A673 (cell line): ENCODE data around the gene C3orf18. TPM values are rescaled to one million over a fixed set of nuclear protein-coding genes. Genes with fewer than 3 reads are reported as not detected.

Source experiments
- BruUV-seq: library from RNA; stranded (reverse); fragments of 400-500 nt; replicated peaks from 2 replicates; lab custom pipeline; 2021; lab: Mats Ljungman, UMichigan
- CTCF ChIA-PET: fragments of 300-600 bp; sonication (Branson Sonifier 250); formaldehyde crosslinking; loops from one replicate; lab custom pipeline; 2022; ENCODE audit warnings: antibody characterized with exemption; lab: Charles Lee
- POLR2A ChIA-PET: fragments of 300-600 bp; sonication (Branson Sonifier 250); formaldehyde crosslinking; loops from one replicate; lab custom pipeline; 2022; ENCODE audit warnings: antibody characterized with exemption; ENCODE audit not compliant: low non-redundant PET; lab: Charles Lee
- DNase-seq: peaks from one replicate; pipeline ENCODE4 v3.0.0-alpha.2; 2015; ENCODE audit warnings: low spot score
- H3K27ac ChIP-seq: fragments of 200-600 bp; sonication (generic); 2 replicates; pipeline ENCODE4 v1.5.1; 2016; ENCODE audit warnings: mixed run types, low read depth, mild to moderate bottlenecking, mixed read lengths, antibody characterized with exemption, low read length; ENCODE audit not compliant: poor library complexity, severe bottlenecking
- H3K27me3 ChIP-seq: fragments of 200-600 bp; sonication (generic); replicated peaks from 2 replicates; pipeline ENCODE4 v1.6.1; 2017; ENCODE audit warnings: mixed run types, low read depth, mild to moderate bottlenecking, mixed read lengths, antibody characterized with exemption, low read length; ENCODE audit not compliant: insufficient read depth, poor library complexity
- H3K36me3 ChIP-seq: fragments of 200-600 bp; sonication (generic); 2 replicates; pipeline ENCODE4 v1.6.1; 2016; ENCODE audit warnings: mixed run types, mild to moderate bottlenecking, mixed read lengths, antibody characterized with exemption, low read length; ENCODE audit not compliant: insufficient read depth, poor library complexity, severe bottlenecking
- H3K4me1 ChIP-seq: fragments of 200-600 bp; sonication (generic); 2 replicates; pipeline ENCODE4 v1.6.1; 2017; ENCODE audit warnings: mixed run types, mild to moderate bottlenecking, mixed read lengths, antibody characterized with exemption, low read length; ENCODE audit not compliant: insufficient read depth, poor library complexity, severe bottlenecking
- H3K4me3 ChIP-seq: fragments of 200-600 bp; sonication (generic); 2 replicates; pipeline ENCODE4 v1.5.1; 2016; ENCODE audit warnings: low read depth, mixed run types, mild to moderate bottlenecking, mixed read lengths, low read length; ENCODE audit not compliant: poor library complexity, severe bottlenecking
- H3K9me3 ChIP-seq: fragments of 200-600 bp; sonication (generic); 2 replicates; pipeline ENCODE4 v1.6.1; 2016; ENCODE audit warnings: mixed run types, low read depth, mild to moderate bottlenecking, mixed read lengths, antibody characterized with exemption, low read length; ENCODE audit not compliant: poor library complexity, severe bottlenecking
- CTCF ChIP-seq: fragments of 300-800, 200-600 bp; sonication (generic); conservative IDR thresholded peaks from 2 replicates; pipeline ENCODE4 v1.5.1; 2017; ENCODE audit warnings: low read depth, mild to moderate bottlenecking, antibody characterized with exemption, low read length, moderate library complexity, mixed read lengths
- EZH2 ChIP-seq: fragments of 200-600 bp; sonication (generic); IDR thresholded peaks from 2 replicates; pipeline ENCODE4 v1.6.1; 2017; ENCODE audit warnings: borderline replicate concordance, low read depth, mild to moderate bottlenecking, mixed read lengths, antibody characterized with exemption, low read length; ENCODE audit not compliant: poor library complexity, severe bottlenecking
- intact Hi-C: fragments of 100-400 bp; cut with micrococcal nuclease; formaldehyde crosslinking; loops from one replicate; pipeline ENCODE4 v1.10.0; 2022; ENCODE audit not compliant: unreplicated experiment
- total RNA-seq: library from RNA; stranded (reverse); gene quantifications from 2 replicates; pipeline ENCODE4 v1.2.3, GENCODE V29; 2021

C3orf18 gene
- total RNA-seq, 1 experiment from 2014 or later: 1.5 TPM

- Histone ChIP-seq H3K27me3 (no peaks in the 10 kb centered on the region), H3K4me3 (no peak overlapping the region), H3K4me1 (no peaks in the 10 kb centered on the region), H3K36me3 (no peaks in the 10 kb centered on the region), H3K27ac (no peak overlapping the region), H3K9me3 (no peaks in the 10 kb centered on the region)
- DNase-seq: no peak
- intact Hi-C loops: no loop called here
- ChIA-PET POLR2A (no interaction called here), CTCF (no interaction called here)
- no peak for TF ChIP-seq CTCF
- no peak for TF ChIP-seq EZH2
- BruUV-seq: no TSS peak
Measured at GRCh38 chr3:50510325-50510724, 57.2 kb downstream of the C3orf18 start.

- ChIA-PET CTCF (no interaction called here), POLR2A (no interaction called here)
- Histone ChIP-seq H3K4me1 (no peaks in the 10 kb centered on the region), H3K27ac (no peak overlapping the region), H3K27me3 (no peaks in the 10 kb centered on the region), H3K4me3 (no peak overlapping the region), H3K9me3 (no peaks in the 10 kb centered on the region), H3K36me3 (no peaks in the 10 kb centered on the region)
- DNase-seq: no peak
- no TSS peak for BruUV-seq
- TF ChIP-seq EZH2 (no peak), CTCF (no peak)
- intact Hi-C loops: no loop called here
Measured at GRCh38 chr3:50509715-50510114, 57.8 kb downstream of the C3orf18 start.

- no peaks in the 10 kb centered on the region for H3K27me3 ChIP-seq
- no peaks in the 10 kb centered on the region for H3K9me3 ChIP-seq
- no peak overlapping the region for H3K4me3 ChIP-seq
- intact Hi-C loops: no loop called here
- no TSS peak for BruUV-seq
- ChIA-PET CTCF (no interaction called here), POLR2A (no interaction called here)
- TF ChIP-seq EZH2: no peak
- TF ChIP-seq CTCF: no peak
- DNase-seq: no peak
- H3K36me3 ChIP-seq: no peaks in the 10 kb centered on the region
- no peak overlapping the region for H3K27ac ChIP-seq
- H3K4me1 ChIP-seq: no peaks in the 10 kb centered on the region
Measured at GRCh38 chr3:50508821-50509220, 58.7 kb downstream of the C3orf18 start.

Other genes with a start within 250 kb of the C3orf18 start
- gene HYAL2, start 245.0 kb downstream of the C3orf18 start, total RNA-seq: 17.7 and 18.1 TPM in 2 replicates
- 14.6 and 15.2 TPM in 2 replicates for gene TUSC2, start 239.5 kb downstream of the C3orf18 start, total RNA-seq
- 10.2 and 14.4 TPM in 2 replicates for gene RASSF1, start 226.9 kb downstream of the C3orf18 start, total RNA-seq
- gene ZMYND10, start 222.0 kb downstream of the C3orf18 start, total RNA-seq: 0.67 and 1.0 TPM in 2 replicates
- gene NPRL2, start 217.0 kb downstream of the C3orf18 start, total RNA-seq: 15.2 and 16.0 TPM in 2 replicates
- gene CYB561D2, start 216.9 kb downstream of the C3orf18 start, total RNA-seq: 7.9 and 8.2 TPM in 2 replicates
- 17.3 and 19.4 TPM in 2 replicates for gene TMEM115, start 208.2 kb downstream of the C3orf18 start, total RNA-seq
- 0.17 and 0.68 TPM in 2 replicates for gene CACNA2D2, start 64.1 kb downstream of the C3orf18 start, total RNA-seq
- gene HEMK1, start 1.8 kb upstream of the C3orf18 start, total RNA-seq: 5.7 and 7.9 TPM in 2 replicates
- 0.86 and 1.6 TPM in 2 replicates for gene CISH, start 44.0 kb upstream of the C3orf18 start, total RNA-seq
- gene MAPKAPK3, start 49.4 kb upstream of the C3orf18 start, total RNA-seq: 15.8 and 17.3 TPM in 2 replicates
- 0.47 and 0.59 TPM in 2 replicates for gene DOCK3, start 107.2 kb upstream of the C3orf18 start, total RNA-seq